ENCODE measurements around the gene FYTTD1. TPM values are rescaled to one million over a fixed set of nuclear protein-coding genes. Genes with fewer than 3 reads are reported as not detected.
A peak's percentile ranks its signal among the peaks of the same experiment; 100 is the strongest.

Gene FYTTD1
- total RNA-seq, 1 experiment from 2014 or later: 75.4 TPM

GRCh38 chr3:197733042-197733441 lies 16.6 kb upstream of the FYTTD1 start:
- peaks cover 37% of the 10 kb centered on the region for H3K79me2 ChIP-seq (ENCODE audit: low read depth)
- POLR2A ChIA-PET (ENCODE audit: unreplicated experiment): no interaction called here

GRCh38 chr3:197734667-197735318 lies 14.9 kb upstream of the FYTTD1 start:
- CTCF ChIA-PET: interaction anchor here (0.6 kb wide), 1 partner anchor 1207 kb away, joined by 3 read pairs; no protein-coding TSS in a partner anchor
- Histone ChIP-seq H3K9me3 (ENCODE audit: insufficient read depth, low read depth) (no peaks in the 10 kb centered on the region), H3K79me2 (ENCODE audit: low read depth) (peaks cover 27% of the 10 kb centered on the region), H3K27ac (no peak overlapping the region), H2AFZ (no peak overlapping the region), H3K4me1 (replicated peaks; ENCODE audit: insufficient read depth) (peaks cover 28% of the 10 kb centered on the region), H3K36me3 (ENCODE audit: low read depth) (no peaks in the 10 kb centered on the region), H3K4me2 (peak overlapping the region; percentile 97), H4K20me1 (ENCODE audit: insufficient read depth) (no peaks in the 10 kb centered on the region), H3F3A (ENCODE audit: insufficient read depth, low read depth) (peaks cover 19% of the 10 kb centered on the region), H3K9me2 (ENCODE audit: insufficient read depth) (no peaks in the 10 kb centered on the region), H3K27me3 (ENCODE audit: insufficient read depth, low read depth) (no peaks in the 10 kb centered on the region), H3K4me3 (no peak overlapping the region)
- POLR2A ChIA-PET (ENCODE audit: unreplicated experiment): interaction anchor here (0.5 kb wide), 1 partner anchor 19 kb away, joined by 3 read pairs; no protein-coding TSS in a partner anchor
- DNase-seq: no peak
- intact Hi-C loops (cut with micrococcal nuclease; ENCODE audit: unreplicated experiment): no loop called here
- no peak for TF ChIP-seq EZH2 (IDR thresholded peaks at IDR 0.05; ENCODE audit: low read depth)
- TF ChIP-seq CTCF (conservative IDR thresholded peaks at IDR 0.05): no peak
- no TSS peak for BruUV-seq (replicated peaks)

More at GRCh38 chr3:197733042-197733441, 16.6 kb upstream of the FYTTD1 start:
- H3K9me2 ChIP-seq (ENCODE audit: insufficient read depth): no peaks in the 10 kb centered on the region
- H3K27me3 ChIP-seq (ENCODE audit: insufficient read depth, low read depth): no peaks in the 10 kb centered on the region
- intact Hi-C loops (cut with micrococcal nuclease; ENCODE audit: unreplicated experiment): no loop called here
- no peaks in the 10 kb centered on the region for H3K36me3 ChIP-seq (ENCODE audit: low read depth)
- peaks cover 18% of the 10 kb centered on the region for H3F3A ChIP-seq (ENCODE audit: insufficient read depth, low read depth)
- H3K4me1 ChIP-seq (replicated peaks; ENCODE audit: insufficient read depth): peaks cover 27% of the 10 kb centered on the region
- no peak for DNase-seq
- CTCF ChIA-PET: interaction anchor here (0.6 kb wide), 1 partner anchor 24 kb away, joined by 3 read pairs; no protein-coding TSS in a partner anchor
- no peak overlapping the region for H3K4me3 ChIP-seq
- no TSS peak for BruUV-seq (replicated peaks)
- no peaks in the 10 kb centered on the region for H3K9me3 ChIP-seq (ENCODE audit: insufficient read depth, low read depth)
- no peak overlapping the region for H3K4me2 ChIP-seq
- TF ChIP-seq CTCF (conservative IDR thresholded peaks at IDR 0.05) (no peak), EZH2 (IDR thresholded peaks at IDR 0.05; ENCODE audit: low read depth) (no peak)
- H4K20me1 ChIP-seq (ENCODE audit: insufficient read depth): no peaks in the 10 kb centered on the region
- no peak overlapping the region for H2AFZ ChIP-seq
- no peak overlapping the region for H3K27ac ChIP-seq

DNA sequence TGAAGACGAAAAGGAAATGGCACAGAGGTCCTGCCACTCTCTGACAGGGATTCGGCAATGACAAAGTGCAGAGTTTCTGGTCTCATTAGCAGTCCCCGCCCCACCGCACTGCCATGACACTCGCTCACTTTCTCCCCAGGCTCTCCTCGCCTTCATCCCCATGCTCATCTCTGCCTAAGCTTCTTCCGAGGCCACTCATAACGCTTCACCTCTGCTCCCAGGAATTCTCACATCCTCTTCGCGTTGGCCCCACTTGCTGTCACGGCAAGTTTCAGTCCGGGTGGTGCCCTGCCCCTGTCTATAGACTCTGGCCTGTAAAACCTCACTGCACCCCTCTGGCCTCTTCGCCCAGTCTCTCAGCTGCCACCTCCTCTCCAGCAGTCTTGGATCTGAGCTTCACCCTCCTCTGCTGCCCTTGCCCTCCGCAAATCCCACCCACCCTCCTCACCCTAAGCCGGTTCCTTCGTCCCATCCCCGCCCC lies 13.6 kb upstream of the FYTTD1 start:
- DNase-seq: peak in 1 of 2 experiments; percentile 36
- H3K79me2 ChIP-seq (ENCODE audit: low read depth): peaks cover 20% of the 10 kb centered on the region
- no peak for TF ChIP-seq EZH2 (IDR thresholded peaks at IDR 0.05; ENCODE audit: low read depth)
- TF ChIP-seq CTCF (conservative IDR thresholded peaks at IDR 0.05): no peak
- H3F3A ChIP-seq (ENCODE audit: insufficient read depth, low read depth): peaks cover 13% of the 10 kb centered on the region
- no peaks in the 10 kb centered on the region for H3K9me3 ChIP-seq (ENCODE audit: insufficient read depth, low read depth)
- no TSS peak for BruUV-seq (replicated peaks)
- ChIA-PET CTCF (no interaction called here), POLR2A (ENCODE audit: unreplicated experiment) (interaction anchor here (0.5 to 0.7 kb wide), 5 partner anchors 17 to 484 kb away, joined by 3 to 9 read pairs (median 3); no protein-coding TSS in a partner anchor)
- H3K27me3 ChIP-seq (ENCODE audit: insufficient read depth, low read depth): no peaks in the 10 kb centered on the region
- peak overlapping the region; percentile 73 for H3K4me3 ChIP-seq
- peaks cover 22% of the 10 kb centered on the region for H3K4me1 ChIP-seq (replicated peaks; ENCODE audit: insufficient read depth)
- peak overlapping the region; percentile 60 for H3K27ac ChIP-seq
- no peaks in the 10 kb centered on the region for H4K20me1 ChIP-seq (ENCODE audit: insufficient read depth)
- H3K36me3 ChIP-seq (ENCODE audit: low read depth): no peaks in the 10 kb centered on the region
- intact Hi-C loops (cut with micrococcal nuclease; ENCODE audit: unreplicated experiment): loop anchor here (1.0 kb wide), 1 partner anchor 24 kb away; no protein-coding TSS in a partner anchor
- H3K4me2 ChIP-seq: peak overlapping the region; percentile 97
- no peaks in the 10 kb centered on the region for H3K9me2 ChIP-seq (ENCODE audit: insufficient read depth)
- H2AFZ ChIP-seq: peak overlapping the region; percentile 84
